Glomerular visceral epithelial cell (primary cell): ENCODE measurements around the gene SIT1.
A peak's percentile ranks its signal among the peaks of the same experiment; 100 is the strongest.

ENCODE experiments used
- DNase-seq: peaks from one replicate; pipeline ENCODE4 v3.0.0-alpha.2; 2016; ENCODE audit errors: extremely low spot score

The SIT1 gene

GRCh38 chr9:35606138-35606504 lies 44.6 kb downstream of the SIT1 start:
- peak; percentile 16 for DNase-seq

GRCh38 chr9:35605351-35606137 lies 45.2 kb downstream of the SIT1 start:
- peak; percentile 21 for DNase-seq

GRCh38 chr9:35604578-35605350 lies 46.0 kb downstream of the SIT1 start, which contains the start of gene TESK1:
Gene TESK1, plus strand, starts transcription at chr9:35605262. Its CDS starts 358 bp downstream, at chr9:35605620.
- DNase-seq, result peak; percentile 80

- peak; percentile 100 for DNase-seq
Measured at GRCh38 chr9:35603986-35604577, 46.6 kb downstream of the SIT1 start.

GRCh38 chr9:35603506-35603985 lies 47.2 kb downstream of the SIT1 start:
- no peak for DNase-seq

GRCh38 chr9:35599763-35600604 lies 50.7 kb downstream of the SIT1 start:
- no peak for DNase-seq
